Activated T-helper 1 cell treated with anti-CD3 and anti-CD28 coated beads, Interleukin-2, amount 50 U/mL, for 16 hours (primary cell): ENCODE results near the gene SLC25A5.
"Not testable (repeated sequence)": the region's sequence is repeated elsewhere in the genome, so short reads cannot be mapped to it uniquely, and the experiment has no call there.

Source experiments
- DNase-seq, 2 donors: peaks; one replicate each; pipeline ENCODE4 v3.0.0-alpha.2; 2020; ENCODE audit warnings: low read depth in 1 of 2, low spot score in 1 of 2

The SLC25A5 gene

GRCh38 chrX:119502727-119503483 is 34.7 kb downstream of the SLC25A5 start:
- no peak for DNase-seq

DNA sequence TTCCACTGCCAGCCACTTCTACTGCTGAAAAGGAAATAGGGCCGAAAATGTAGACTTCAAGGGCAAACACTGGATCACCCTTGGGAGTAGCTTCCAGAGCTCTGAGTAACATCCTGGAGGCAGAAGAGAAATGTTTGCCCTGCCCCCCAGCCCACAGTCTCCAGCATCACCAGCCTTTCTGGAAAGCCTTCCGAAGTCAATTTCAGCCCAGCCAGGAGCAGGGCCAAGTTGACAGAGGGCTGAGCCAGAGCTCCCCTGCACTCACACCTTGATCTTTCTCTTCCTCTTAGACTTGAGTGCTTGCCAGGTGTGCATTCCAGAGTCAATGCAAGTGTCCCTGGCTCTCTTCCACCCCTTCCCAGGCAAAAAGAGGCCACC is 35.2 kb downstream of the SLC25A5 start:
- no peak for DNase-seq

GRCh38 chrX:119505145-119505544 is 36.9 kb downstream of the SLC25A5 start:
- DNase-seq: not testable (repeated sequence)

- DNase-seq: no peak
These were observed 37.7 kb downstream of the SLC25A5 start for GRCh38 chrX:119505945-119506344.

- DNase-seq: no peak
These were observed 39.0 kb downstream of the SLC25A5 start for GRCh38 chrX:119507206-119507605.

DNA sequence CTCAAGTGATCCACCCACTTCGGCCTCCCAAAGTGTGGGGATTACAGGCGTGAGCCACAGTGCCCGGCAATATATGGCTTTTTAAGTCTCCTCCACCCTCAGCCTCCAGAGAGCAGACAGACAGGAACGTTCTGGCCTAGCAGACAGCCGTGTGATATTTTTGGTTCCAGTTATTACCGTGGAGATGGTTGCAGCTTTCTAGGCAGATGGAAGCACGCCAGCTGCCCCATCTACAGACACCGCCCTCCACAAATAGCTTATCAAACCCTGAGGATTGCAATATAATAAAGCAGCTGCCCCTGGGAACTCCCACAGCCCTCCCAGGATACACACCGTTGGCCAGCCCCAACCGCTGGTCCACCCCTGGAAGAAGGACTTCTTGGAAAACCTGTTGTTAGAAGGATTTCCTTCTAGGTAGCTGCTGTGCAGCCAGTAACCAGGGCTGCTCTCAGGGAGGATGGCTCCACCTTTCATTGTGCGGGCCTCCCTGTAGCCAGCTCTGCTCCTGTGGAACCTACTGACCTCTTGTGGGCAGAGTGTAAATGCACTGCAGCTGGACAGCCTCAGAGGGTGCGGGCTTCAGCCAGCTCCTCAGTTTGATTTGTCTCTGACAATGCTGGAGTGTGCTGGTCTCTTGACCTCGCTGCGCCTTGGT is 44.0 kb downstream of the SLC25A5 start:
- no peak for DNase-seq

GRCh38 chrX:119516157-119516702 is 48.0 kb downstream of the SLC25A5 start:
- no peak for DNase-seq

- no peak for DNase-seq
These were observed 50.1 kb downstream of the SLC25A5 start for GRCh38 chrX:119518371-119518770.
